Measurements from ENCODE around the gene PRKAR2B.

DNA sequence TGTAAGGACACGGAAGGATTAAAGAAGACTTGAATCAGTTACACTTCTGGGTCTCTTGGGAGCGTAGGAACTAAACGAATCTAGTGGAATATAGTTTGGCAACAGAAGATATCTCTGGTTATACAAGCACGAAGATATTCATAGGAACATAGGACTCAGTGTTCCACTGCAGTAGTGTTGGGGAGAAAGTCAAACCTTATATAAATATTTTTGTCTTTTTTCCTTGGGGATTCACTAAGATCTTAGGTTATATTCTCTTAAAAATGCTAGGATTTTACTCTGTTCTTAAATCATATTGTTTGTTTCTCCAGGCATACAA is 21.4 kb downstream of the PRKAR2B start:
- TF ChIP-seq EP300 (conservative IDR thresholded peaks at IDR 0.05; ENCODE audit: poor library complexity, severe bottlenecking) (no peak), CTCF (IDR thresholded peaks at IDR 0.05; ENCODE audit: poor library complexity, severe bottlenecking) (no peak), REST (IDR thresholded peaks at IDR 0.05; ENCODE audit: borderline replicate concordance) (no peak)
